WTC11 (cell line): ENCODE data around the gene ADK. TPM values are rescaled to one million over a fixed set of nuclear protein-coding genes. Genes with fewer than 3 reads are reported as not detected.

Source experiments
- ATAC-seq: fragments of 200-7000 bp; cut with Tn5 transposase; 2 replicates; pipeline ENCODE4 v1.10.0; 2021; ENCODE audit warnings: mild to moderate bottlenecking, moderate library complexity
- CTCF ChIA-PET: fragments of 300-600 bp; sonication (Branson Sonifier 250); formaldehyde crosslinking; loops from one replicate; lab custom pipeline; 2021; ENCODE audit warnings: antibody characterized with exemption; lab: Charles Lee
- POLR2A ChIA-PET: fragments of 350-600 bp; sonication (Branson Sonifier 250); formaldehyde crosslinking; loops from one replicate; lab custom pipeline; 2021; ENCODE audit warnings: antibody characterized with exemption; lab: Charles Lee
- DNase-seq: peaks from one replicate; pipeline ENCODE4 v3.0.0; 2021; ENCODE audit warnings: low spot score
- H3K27ac Mint-ChIP-seq: 2 replicates; pipeline ENCODE4 v1.8.0; 2021; ENCODE audit warnings: mixed read lengths
- H3K27me3 Mint-ChIP-seq: 2 replicates; pipeline ENCODE4 v1.8.0; 2021; ENCODE audit warnings: low read depth, mild to moderate bottlenecking, moderate library complexity, mixed read lengths
- H3K36me3 Mint-ChIP-seq: 2 replicates; pipeline ENCODE4 v1.8.0; 2021; ENCODE audit warnings: mixed read lengths
- H3K4me1 Mint-ChIP-seq: 2 replicates; pipeline ENCODE4 v1.8.0; 2022; ENCODE audit warnings: mixed read lengths
- H3K4me3 Mint-ChIP-seq: 2 replicates; pipeline ENCODE4 v1.8.0; 2021; ENCODE audit warnings: mild to moderate bottlenecking, moderate library complexity, mixed read lengths
- H3K9me3 Mint-ChIP-seq: 2 replicates; pipeline ENCODE4 v1.8.0; 2021; ENCODE audit warnings: mixed read lengths
- AR ChIP-seq: fragments of 250-450 bp; sonication (Bioruptor Pico); IDR thresholded peaks from 2 replicates; pipeline ENCODE4 v1.9.0; 2021; ENCODE audit warnings: mild to moderate bottlenecking
- ATF1 ChIP-seq: sonication (generic); formaldehyde crosslinking; IDR thresholded peaks from 2 replicates; pipeline ENCODE4 v1.8.1; 2023; ENCODE audit warnings: mild to moderate bottlenecking, moderate library complexity, missing genetic modification reagents
- ATF2 ChIP-seq: sonication (generic); formaldehyde crosslinking; IDR thresholded peaks from 2 replicates; pipeline ENCODE4 v1.8.1; 2022; ENCODE audit warnings: low read depth, missing genetic modification reagents, borderline replicate concordance
- CDX4 ChIP-seq: fragments of 250-450 bp; sonication (Bioruptor Pico); IDR thresholded peaks from 2 replicates; pipeline ENCODE4 v1.9.0; 2021; ENCODE audit warnings: moderate library complexity, mild to moderate bottlenecking, inconsistent platforms, borderline replicate concordance
- ESRRA ChIP-seq: sonication (generic); formaldehyde crosslinking; IDR thresholded peaks from 2 replicates; pipeline ENCODE4 v1.8.1; 2022; ENCODE audit warnings: mild to moderate bottlenecking, missing genetic modification reagents, borderline replicate concordance
- ETV6 ChIP-seq: sonication (generic); formaldehyde crosslinking; IDR thresholded peaks from 2 replicates; pipeline ENCODE4 v1.8.1; 2022; ENCODE audit warnings: mild to moderate bottlenecking, missing genetic modification reagents
- GTF2I ChIP-seq: fragments of 250-450 bp; sonication (Bioruptor Pico); conservative IDR thresholded peaks from 2 replicates; pipeline ENCODE4 v1.4.0; 2021; ENCODE audit warnings: mild to moderate bottlenecking
- JUN ChIP-seq: sonication (generic); formaldehyde crosslinking; IDR thresholded peaks from 2 replicates; pipeline ENCODE4 v1.8.0; 2023; ENCODE audit warnings: mild to moderate bottlenecking, missing genetic modification reagents
- NFYB ChIP-seq: sonication (generic); formaldehyde crosslinking; conservative IDR thresholded peaks from 2 replicates; pipeline ENCODE4 v1.8.0; 2022; ENCODE audit warnings: low read depth, missing genetic modification reagents
- NR2C2 ChIP-seq: sonication (generic); formaldehyde crosslinking; IDR thresholded peaks from 2 replicates; pipeline ENCODE4 v1.8.0; 2022; ENCODE audit warnings: mild to moderate bottlenecking, missing genetic modification reagents
- TEAD1 ChIP-seq: sonication (generic); formaldehyde crosslinking; IDR thresholded peaks from 2 replicates; pipeline ENCODE4 v1.8.0; 2022; ENCODE audit warnings: mild to moderate bottlenecking, missing genetic modification reagents
- TEAD4 ChIP-seq: sonication (generic); formaldehyde crosslinking; IDR thresholded peaks from 2 replicates; pipeline ENCODE4 v1.8.0; 2022; ENCODE audit warnings: mild to moderate bottlenecking, missing genetic modification reagents
- ZBTB43 ChIP-seq: sonication (generic); formaldehyde crosslinking; IDR thresholded peaks from 2 replicates; pipeline ENCODE4 v1.8.1; 2023; ENCODE audit warnings: mild to moderate bottlenecking, missing genetic modification reagents
- ZNF317 ChIP-seq: sonication (generic); formaldehyde crosslinking; IDR thresholded peaks from 2 replicates; pipeline ENCODE4 v1.8.1; 2023; ENCODE audit warnings: low read depth, mild to moderate bottlenecking, moderate library complexity, missing genetic modification reagents, borderline replicate concordance
- ZNF671 ChIP-seq: fragments of 250-450 bp; sonication (Bioruptor Pico); IDR thresholded peaks from 2 replicates; pipeline ENCODE4 v1.8.0; 2021; ENCODE audit warnings: mild to moderate bottlenecking
- total RNA-seq: library from RNA; stranded (reverse); gene quantifications from 3 replicates; pipeline ENCODE4 v1.2.3, GENCODE V29; 2021
- TF ChIP-seq, protein P1 (sequence below): sonication (generic); formaldehyde crosslinking; IDR thresholded peaks from 2 replicates; pipeline ENCODE4 v1.8.1; 2022; ENCODE audit warnings: missing genetic modification reagents, borderline replicate concordance
- TF ChIP-seq, protein P2 (sequence below): sonication (generic); formaldehyde crosslinking; IDR thresholded peaks from 2 replicates; pipeline ENCODE4 v1.8.1; 2023; ENCODE audit warnings: mild to moderate bottlenecking, missing genetic modification reagents, borderline replicate concordance
- TF ChIP-seq, protein P3 (sequence below): fragments of 250-450 bp; sonication (Bioruptor Pico); IDR thresholded peaks from 2 replicates; pipeline ENCODE4 v2.1.2; 2022; ENCODE audit warnings: mild to moderate bottlenecking, moderate library complexity
- TF ChIP-seq, protein P4 (sequence below): fragments of 200-600 bp; IDR thresholded peaks from 2 replicates; pipeline ENCODE4 v1.8.0; 2022; ENCODE audit warnings: antibody characterized with exemption

Gene ADK
- total RNA-seq, 1 experiment from 2014 or later, result 32.7 TPM

DNA sequence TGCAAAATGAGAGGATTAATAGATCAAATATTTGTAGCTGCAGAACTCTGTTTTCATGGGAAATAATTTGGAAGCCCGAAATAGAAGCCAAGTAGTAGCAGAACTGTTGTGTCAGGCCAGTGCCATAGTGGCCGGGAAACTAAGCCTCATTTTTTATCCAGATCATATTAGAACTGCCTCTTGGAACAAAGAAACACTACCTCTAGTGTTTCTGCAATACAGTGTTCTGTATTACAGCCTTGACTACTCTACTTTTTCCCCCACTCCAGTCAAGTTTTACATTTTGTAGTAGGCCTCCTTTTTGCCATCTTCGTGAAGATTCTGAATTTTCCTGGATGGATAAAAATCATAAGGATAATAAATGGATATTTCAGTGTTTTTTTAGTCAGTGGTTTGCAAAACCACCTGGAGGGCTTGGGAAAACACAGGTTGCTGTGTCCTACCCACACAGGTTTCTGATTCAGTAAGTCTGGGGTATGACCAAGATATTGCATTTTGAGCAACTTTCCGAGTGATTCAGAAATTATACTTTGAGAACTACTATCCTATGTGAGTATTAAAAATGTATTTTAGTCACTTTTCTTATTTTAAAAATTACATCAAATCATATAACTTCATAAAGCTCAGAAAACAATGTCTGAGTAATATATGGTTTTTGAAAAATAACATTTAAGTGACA is 349.1 kb downstream of the ADK start:
- ATAC-seq, result no peak
- H3K36me3 Mint-ChIP-seq, result peaks cover 9% of the 10 kb centered on the region; the same call in 1 of the 2 replicates
- ChIA-PET CTCF (no interaction called here), POLR2A (no interaction called here)
- 0 out of 2 replicates have a peak, but pooled peaks cover 5% of the 10 kb centered on the region for H3K4me1 Mint-ChIP-seq
- no peak overlapping the region for H3K4me3 Mint-ChIP-seq
- H3K27me3 Mint-ChIP-seq, result no peaks in the 10 kb centered on the region
- DNase-seq, result no peak
- H3K9me3 Mint-ChIP-seq, result peaks cover 24% of the 10 kb centered on the region
- no peak overlapping the region for H3K27ac Mint-ChIP-seq
- TF ChIP-seq TEAD4 (CRISPR knock-in tag) (no peak), NFYB (CRISPR knock-in tag) (no peak), ATF1 (CRISPR knock-in tag) (no peak), NR2C2 (CRISPR knock-in tag) (no peak), ZNF671 (CRISPR knock-in tag) (no peak), TEAD1 (no peak), GTF2I (no peak), ESRRA (no peak), JUN (CRISPR knock-in tag) (no peak), ZBTB43 (CRISPR knock-in tag) (no peak), AR (CRISPR knock-in tag) (no peak), ATF2 (no peak), ZNF317 (CRISPR knock-in tag) (no peak)
- TF ChIP-seq, protein P1, sequence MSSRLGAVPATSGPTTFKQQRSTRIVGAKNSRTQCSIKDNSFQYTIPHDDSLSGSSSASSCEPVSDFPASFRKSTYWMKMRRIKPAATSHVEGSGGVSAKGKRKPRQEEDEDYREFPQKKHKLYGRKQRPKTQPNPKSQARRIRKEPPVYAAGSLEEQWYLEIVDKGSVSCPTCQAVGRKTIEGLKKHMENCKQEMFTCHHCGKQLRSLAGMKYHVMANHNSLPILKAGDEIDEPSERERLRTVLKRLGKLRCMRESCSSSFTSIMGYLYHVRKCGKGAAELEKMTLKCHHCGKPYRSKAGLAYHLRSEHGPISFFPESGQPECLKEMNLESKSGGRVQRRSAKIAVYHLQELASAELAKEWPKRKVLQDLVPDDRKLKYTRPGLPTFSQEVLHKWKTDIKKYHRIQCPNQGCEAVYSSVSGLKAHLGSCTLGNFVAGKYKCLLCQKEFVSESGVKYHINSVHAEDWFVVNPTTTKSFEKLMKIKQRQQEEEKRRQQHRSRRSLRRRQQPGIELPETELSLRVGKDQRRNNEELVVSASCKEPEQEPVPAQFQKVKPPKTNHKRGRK, result no peak

- ATAC-seq, result no peak
- DNase-seq, result no peak
- no peak overlapping the region for H3K27ac Mint-ChIP-seq
- POLR2A ChIA-PET, result no interaction called here
- H3K36me3 Mint-ChIP-seq, result peaks cover 9% of the 10 kb centered on the region
- CTCF ChIA-PET, result no interaction called here
- 0 out of 2 replicates have a peak, but pooled peaks cover 5% of the 10 kb centered on the region for H3K4me1 Mint-ChIP-seq
- H3K27me3 Mint-ChIP-seq, result no peaks in the 10 kb centered on the region
- no peak overlapping the region for H3K4me3 Mint-ChIP-seq
- peaks cover 23% of the 10 kb centered on the region for H3K9me3 Mint-ChIP-seq
- no peak for TF ChIP-seq ETV6
- no peak for TF ChIP-seq CDX4 (CRISPR knock-in tag)
- TF ChIP-seq ZNF671 (CRISPR knock-in tag), result no peak
- TF ChIP-seq, protein P2, sequence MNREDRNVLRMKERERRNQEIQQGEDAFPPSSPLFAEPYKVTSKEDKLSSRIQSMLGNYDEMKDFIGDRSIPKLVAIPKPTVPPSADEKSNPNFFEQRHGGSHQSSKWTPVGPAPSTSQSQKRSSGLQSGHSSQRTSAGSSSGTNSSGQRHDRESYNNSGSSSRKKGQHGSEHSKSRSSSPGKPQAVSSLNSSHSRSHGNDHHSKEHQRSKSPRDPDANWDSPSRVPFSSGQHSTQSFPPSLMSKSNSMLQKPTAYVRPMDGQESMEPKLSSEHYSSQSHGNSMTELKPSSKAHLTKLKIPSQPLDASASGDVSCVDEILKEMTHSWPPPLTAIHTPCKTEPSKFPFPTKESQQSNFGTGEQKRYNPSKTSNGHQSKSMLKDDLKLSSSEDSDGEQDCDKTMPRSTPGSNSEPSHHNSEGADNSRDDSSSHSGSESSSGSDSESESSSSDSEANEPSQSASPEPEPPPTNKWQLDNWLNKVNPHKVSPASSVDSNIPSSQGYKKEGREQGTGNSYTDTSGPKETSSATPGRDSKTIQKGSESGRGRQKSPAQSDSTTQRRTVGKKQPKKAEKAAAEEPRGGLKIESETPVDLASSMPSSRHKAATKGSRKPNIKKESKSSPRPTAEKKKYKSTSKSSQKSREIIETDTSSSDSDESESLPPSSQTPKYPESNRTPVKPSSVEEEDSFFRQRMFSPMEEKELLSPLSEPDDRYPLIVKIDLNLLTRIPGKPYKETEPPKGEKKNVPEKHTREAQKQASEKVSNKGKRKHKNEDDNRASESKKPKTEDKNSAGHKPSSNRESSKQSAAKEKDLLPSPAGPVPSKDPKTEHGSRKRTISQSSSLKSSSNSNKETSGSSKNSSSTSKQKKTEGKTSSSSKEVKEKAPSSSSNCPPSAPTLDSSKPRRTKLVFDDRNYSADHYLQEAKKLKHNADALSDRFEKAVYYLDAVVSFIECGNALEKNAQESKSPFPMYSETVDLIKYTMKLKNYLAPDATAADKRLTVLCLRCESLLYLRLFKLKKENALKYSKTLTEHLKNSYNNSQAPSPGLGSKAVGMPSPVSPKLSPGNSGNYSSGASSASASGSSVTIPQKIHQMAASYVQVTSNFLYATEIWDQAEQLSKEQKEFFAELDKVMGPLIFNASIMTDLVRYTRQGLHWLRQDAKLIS (CRISPR knock-in tag), result no peak
- TF ChIP-seq, protein P3, sequence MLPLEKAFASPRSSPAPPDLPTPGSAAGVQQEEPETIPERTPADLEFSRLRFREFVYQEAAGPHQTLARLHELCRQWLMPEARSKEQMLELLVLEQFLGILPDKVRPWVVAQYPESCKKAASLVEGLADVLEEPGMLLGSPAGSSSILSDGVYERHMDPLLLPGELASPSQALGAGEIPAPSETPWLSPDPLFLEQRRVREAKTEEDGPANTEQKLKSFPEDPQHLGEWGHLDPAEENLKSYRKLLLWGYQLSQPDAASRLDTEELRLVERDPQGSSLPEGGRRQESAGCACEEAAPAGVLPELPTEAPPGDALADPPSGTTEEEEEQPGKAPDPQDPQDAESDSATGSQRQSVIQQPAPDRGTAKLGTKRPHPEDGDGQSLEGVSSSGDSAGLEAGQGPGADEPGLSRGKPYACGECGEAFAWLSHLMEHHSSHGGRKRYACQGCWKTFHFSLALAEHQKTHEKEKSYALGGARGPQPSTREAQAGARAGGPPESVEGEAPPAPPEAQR (CRISPR knock-in tag), result no peak
- TF ChIP-seq, protein P4, sequence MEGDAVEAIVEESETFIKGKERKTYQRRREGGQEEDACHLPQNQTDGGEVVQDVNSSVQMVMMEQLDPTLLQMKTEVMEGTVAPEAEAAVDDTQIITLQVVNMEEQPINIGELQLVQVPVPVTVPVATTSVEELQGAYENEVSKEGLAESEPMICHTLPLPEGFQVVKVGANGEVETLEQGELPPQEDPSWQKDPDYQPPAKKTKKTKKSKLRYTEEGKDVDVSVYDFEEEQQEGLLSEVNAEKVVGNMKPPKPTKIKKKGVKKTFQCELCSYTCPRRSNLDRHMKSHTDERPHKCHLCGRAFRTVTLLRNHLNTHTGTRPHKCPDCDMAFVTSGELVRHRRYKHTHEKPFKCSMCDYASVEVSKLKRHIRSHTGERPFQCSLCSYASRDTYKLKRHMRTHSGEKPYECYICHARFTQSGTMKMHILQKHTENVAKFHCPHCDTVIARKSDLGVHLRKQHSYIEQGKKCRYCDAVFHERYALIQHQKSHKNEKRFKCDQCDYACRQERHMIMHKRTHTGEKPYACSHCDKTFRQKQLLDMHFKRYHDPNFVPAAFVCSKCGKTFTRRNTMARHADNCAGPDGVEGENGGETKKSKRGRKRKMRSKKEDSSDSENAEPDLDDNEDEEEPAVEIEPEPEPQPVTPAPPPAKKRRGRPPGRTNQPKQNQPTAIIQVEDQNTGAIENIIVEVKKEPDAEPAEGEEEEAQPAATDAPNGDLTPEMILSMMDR, result no peak
These were observed 349.8 kb downstream of the ADK start for GRCh38 chr10:74500816-74501215.
